GM12878 (cell line): ENCODE results near the gene GDF11. TPM values are rescaled to one million over a fixed set of nuclear protein-coding genes. Genes with fewer than 3 reads are reported as not detected.

Experiments used
- MYC ChIP-seq: IDR thresholded peaks from 2 replicates; pipeline ENCODE4 v1.6.1; 2011; ENCODE audit warnings: mild to moderate bottlenecking, low read length, moderate library complexity, inconsistent platforms; ENCODE audit not compliant: insufficient read depth, insufficient replicate concordance, insufficient read length, severe bottlenecking
- NBN ChIP-seq: fragments of 450-650 bp; IDR thresholded peaks from 2 replicates; pipeline ENCODE4 v1.6.1; 2016
- NFYA ChIP-seq: IDR thresholded peaks from 2 replicates; pipeline ENCODE4 v1.6.1; 2011; ENCODE audit warnings: low read depth, mild to moderate bottlenecking, low read length, improper control_type of control experiment, borderline replicate concordance
- ZNF687 ChIP-seq: fragments of 450-650 bp; IDR thresholded peaks from 2 replicates; pipeline ENCODE4 v1.6.1; 2017; ENCODE audit warnings: mild to moderate bottlenecking, moderate library complexity
- polyA plus RNA-seq, 11 experiments: library from polyadenylated mRNA; depleted of rRNA in 4 of 11; unstranded in 6 of 11; stranded (reverse) in 5 of 11; fragments of >200 nt; fragmentation: Nextera tagmentation in 4 of 11; fragmentation: Illumina TruSeq in 1 of 11; extraction: Ambion mirVana in 4 of 11; extraction: Trizol in 1 of 11; gene quantifications; 1 replicate in 1 of 11; 2 replicates in 10 of 11; pipeline versions ENCODE4 v1.2.1 to v1.2.3, GENCODE V29; 2011 to 2016; ENCODE audit warnings: inconsistent platforms in 2 of 11, missing spikeins in 2 of 11, low read depth in 1 of 11
- total RNA-seq, 4 experiments: library from RNA; depleted of rRNA in 3 of 4; stranded (reverse); fragments of >200 nt in 3 of 4; fragmentation: Illumina TruSeq in 1 of 4; extraction: Trizol in 1 of 4; gene quantifications; 2 replicates each; pipeline versions ENCODE4 v1.2.1 to v1.2.3, GENCODE V29; 2013 to 2021
- TF ChIP-seq, protein P1 (sequence below): fragments of 450-650 bp; formaldehyde crosslinking; IDR thresholded peaks from 2 replicates; pipeline ENCODE4 v1.4.0; 2020; ENCODE audit warnings: mild to moderate bottlenecking, moderate library complexity

The GDF11 gene
- total and polyA plus RNA-seq, 10 of the 15 experiments (the other 5 are each of a cell fraction or from before 2014, with no cell fraction given): 0.83 to 15.4 (median 4.3) TPM

DNA sequence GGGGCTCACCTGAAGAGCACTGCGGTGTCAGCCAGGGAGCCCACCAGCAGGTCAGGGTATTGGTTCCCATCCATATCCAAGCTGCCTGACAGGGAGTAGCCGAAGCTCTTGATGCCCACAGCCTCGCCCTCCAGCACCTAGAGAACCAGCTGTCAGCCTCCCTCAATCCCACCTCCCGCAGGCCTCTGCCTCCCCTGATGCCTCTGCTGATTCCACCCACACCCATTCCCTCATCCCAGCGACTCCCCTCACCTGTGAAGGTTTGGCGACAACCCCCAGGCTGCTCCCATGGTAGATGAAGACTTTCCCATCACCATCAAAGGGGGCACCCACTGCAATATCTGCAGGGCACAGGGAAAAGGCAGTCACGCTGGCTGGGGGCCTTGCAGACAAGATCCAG lies 45.2 kb upstream of the GDF11 start (continued):
- TF ChIP-seq, protein P1, sequence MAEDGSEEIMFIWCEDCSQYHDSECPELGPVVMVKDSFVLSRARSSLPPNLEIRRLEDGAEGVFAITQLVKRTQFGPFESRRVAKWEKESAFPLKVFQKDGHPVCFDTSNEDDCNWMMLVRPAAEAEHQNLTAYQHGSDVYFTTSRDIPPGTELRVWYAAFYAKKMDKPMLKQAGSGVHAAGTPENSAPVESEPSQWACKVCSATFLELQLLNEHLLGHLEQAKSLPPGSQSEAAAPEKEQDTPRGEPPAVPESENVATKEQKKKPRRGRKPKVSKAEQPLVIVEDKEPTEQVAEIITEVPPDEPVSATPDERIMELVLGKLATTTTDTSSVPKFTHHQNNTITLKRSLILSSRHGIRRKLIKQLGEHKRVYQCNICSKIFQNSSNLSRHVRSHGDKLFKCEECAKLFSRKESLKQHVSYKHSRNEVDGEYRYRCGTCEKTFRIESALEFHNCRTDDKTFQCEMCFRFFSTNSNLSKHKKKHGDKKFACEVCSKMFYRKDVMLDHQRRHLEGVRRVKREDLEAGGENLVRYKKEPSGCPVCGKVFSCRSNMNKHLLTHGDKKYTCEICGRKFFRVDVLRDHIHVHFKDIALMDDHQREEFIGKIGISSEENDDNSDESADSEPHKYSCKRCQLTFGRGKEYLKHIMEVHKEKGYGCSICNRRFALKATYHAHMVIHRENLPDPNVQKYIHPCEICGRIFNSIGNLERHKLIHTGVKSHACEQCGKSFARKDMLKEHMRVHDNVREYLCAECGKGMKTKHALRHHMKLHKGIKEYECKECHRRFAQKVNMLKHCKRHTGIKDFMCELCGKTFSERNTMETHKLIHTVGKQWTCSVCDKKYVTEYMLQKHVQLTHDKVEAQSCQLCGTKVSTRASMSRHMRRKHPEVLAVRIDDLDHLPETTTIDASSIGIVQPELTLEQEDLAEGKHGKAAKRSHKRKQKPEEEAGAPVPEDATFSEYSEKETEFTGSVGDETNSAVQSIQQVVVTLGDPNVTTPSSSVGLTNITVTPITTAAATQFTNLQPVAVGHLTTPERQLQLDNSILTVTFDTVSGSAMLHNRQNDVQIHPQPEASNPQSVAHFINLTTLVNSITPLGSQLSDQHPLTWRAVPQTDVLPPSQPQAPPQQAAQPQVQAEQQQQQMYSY (CRISPR knock-in tag): no peak
- TF ChIP-seq ZNF687 (no peak), NBN (no peak), MYC (no peak), NFYA (no peak)
